HepG2 (cell line): ENCODE data around the gene ZFP1. TPM values are rescaled to one million over a fixed set of nuclear protein-coding genes. Genes with fewer than 3 reads are reported as not detected.
A peak's percentile ranks its signal among the peaks of the same experiment; 100 is the strongest.

Source experiments
- AGO2 ChIP-seq: fragments of 200-400 bp; formaldehyde crosslinking; optimal IDR thresholded peaks from 2 replicates; pipeline ENCODE3; 2017; ENCODE audit warnings: mild to moderate bottlenecking, low read depth, low read length, moderate library complexity
- BCLAF1 ChIP-seq: fragments of 450-650 bp; IDR thresholded peaks from 2 replicates; pipeline ENCODE4 v1.6.1; 2017; ENCODE audit warnings: mild to moderate bottlenecking
- CHD4 ChIP-seq: fragments of 200-600 bp; sonication (generic); IDR thresholded peaks from 2 replicates; pipeline ENCODE4 v1.7.0; 2017; ENCODE audit warnings: mild to moderate bottlenecking, low read length, borderline replicate concordance
- DMAP1 ChIP-seq: IDR thresholded peaks from 2 replicates; pipeline ENCODE4 v1.6.1; 2016
- HIVEP1 ChIP-seq: sonication (generic); formaldehyde crosslinking; IDR thresholded peaks from 2 replicates; pipeline ENCODE4 v1.4.0; 2020; ENCODE audit warnings: mild to moderate bottlenecking, missing genetic modification reagents
- KIAA2018 ChIP-seq: sonication (generic); formaldehyde crosslinking; IDR thresholded peaks from 2 replicates; pipeline ENCODE4 v1.5.0; 2020; ENCODE audit warnings: mild to moderate bottlenecking, missing genetic modification reagents, borderline replicate concordance
- RARA ChIP-seq: IDR thresholded peaks from 2 replicates; pipeline ENCODE4 v1.6.1; 2016; ENCODE audit warnings: missing genetic modification reagents, missing compliant biosample characterization
- WIZ ChIP-seq: sonication (generic); formaldehyde crosslinking; IDR thresholded peaks from 2 replicates; pipeline ENCODE4 v1.5.1; 2020; ENCODE audit warnings: mild to moderate bottlenecking, missing genetic modification reagents
- ZFP62 ChIP-seq: sonication (generic); formaldehyde crosslinking; IDR thresholded peaks from 2 replicates; pipeline ENCODE4 v1.4.0; 2020; ENCODE audit warnings: missing genetic modification reagents
- ZGPAT ChIP-seq: IDR thresholded peaks from 2 replicates; pipeline ENCODE4 v1.6.1; 2016; ENCODE audit warnings: mild to moderate bottlenecking
- ZNF543 ChIP-seq: sonication (generic); formaldehyde crosslinking; IDR thresholded peaks from 2 replicates; pipeline ENCODE4 v1.4.0; 2020; ENCODE audit warnings: mild to moderate bottlenecking, missing genetic modification reagents
- ZNF605 ChIP-seq: sonication (generic); formaldehyde crosslinking; IDR thresholded peaks from 2 replicates; pipeline ENCODE4 v1.8.0; 2022; ENCODE audit warnings: mild to moderate bottlenecking, missing genetic modification reagents
- ZNF75D ChIP-seq: sonication (generic); formaldehyde crosslinking; IDR thresholded peaks from 2 replicates; pipeline ENCODE4 v1.8.1; 2023; ENCODE audit warnings: missing genetic modification reagents, mild to moderate bottlenecking, borderline replicate concordance
- polyA plus RNA-seq, 8 experiments: library from polyadenylated mRNA; depleted of rRNA in 3 of 8; stranded (reverse) in 7 of 8; unstranded in 1 of 8; fragments of >200 nt; fragmentation: Illumina TruSeq in 4 of 8; extraction: Trizol in 4 of 8; gene quantifications; 2 replicates each; pipeline versions ENCODE4 v1.2.1 to v1.2.3, GENCODE V29; 2011 to 2016; ENCODE audit warnings: low read depth in 4 of 8, missing spikeins in 1 of 8, mixed read lengths in 1 of 8; ENCODE audit not compliant: insufficient read depth in 1 of 8
- total RNA-seq, 5 experiments: library from RNA; depleted of rRNA; stranded (reverse); fragments of >200 nt; fragmentation: Illumina TruSeq; extraction: Trizol; gene quantifications; 2 replicates each; pipeline ENCODE4 v1.2.3, GENCODE V29; 2016; ENCODE audit warnings: low read depth in 1 of 5
- TF ChIP-seq, protein P1 (sequence below): sonication (generic); formaldehyde crosslinking; IDR thresholded peaks from 2 replicates; pipeline ENCODE4 v1.8.1; 2023; ENCODE audit warnings: mild to moderate bottlenecking, missing genetic modification reagents, borderline replicate concordance
- TF ChIP-seq, protein P2 (sequence below): sonication (generic); formaldehyde crosslinking; IDR thresholded peaks from 2 replicates; pipeline ENCODE4 v1.4.0; 2020; ENCODE audit warnings: mild to moderate bottlenecking, low read depth, missing genetic modification reagents
- TF ChIP-seq, protein P3 (sequence below): sonication (generic); formaldehyde crosslinking; IDR thresholded peaks from 2 replicates; pipeline ENCODE4 v1.4.0; 2020; ENCODE audit warnings: low read depth, mild to moderate bottlenecking, missing genetic modification reagents

The ZFP1 gene
- total and polyA plus RNA-seq, 2 of the 13 experiments (the other 11 are each of a cell fraction or from before 2014, with no cell fraction given) = 8.3 to 14.0 TPM

- TF ChIP-seq, protein P1, sequence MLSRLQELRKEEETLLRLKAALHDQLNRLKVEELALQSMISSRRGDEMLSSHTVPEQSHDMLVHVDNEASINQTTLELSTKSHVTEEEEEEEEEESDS (CRISPR knock-in tag) = peak; percentile 79; the same call in 1 of the 2 replicates
- TF ChIP-seq CHD4 (no peak), ZFP62 (CRISPR knock-in tag) (no peak), ZNF543 (no peak), HIVEP1 (CRISPR knock-in tag) (no peak), DMAP1 (no peak), BCLAF1 (no peak), KIAA2018 (CRISPR knock-in tag) (no peak), ZNF75D (no peak), WIZ (CRISPR knock-in tag) (no peak), RARA (CRISPR knock-in tag) (no peak), ZGPAT (CRISPR knock-in tag) (no peak), ZNF605 (CRISPR knock-in tag) (no peak), AGO2 (no peak)
- TF ChIP-seq, protein P2, sequence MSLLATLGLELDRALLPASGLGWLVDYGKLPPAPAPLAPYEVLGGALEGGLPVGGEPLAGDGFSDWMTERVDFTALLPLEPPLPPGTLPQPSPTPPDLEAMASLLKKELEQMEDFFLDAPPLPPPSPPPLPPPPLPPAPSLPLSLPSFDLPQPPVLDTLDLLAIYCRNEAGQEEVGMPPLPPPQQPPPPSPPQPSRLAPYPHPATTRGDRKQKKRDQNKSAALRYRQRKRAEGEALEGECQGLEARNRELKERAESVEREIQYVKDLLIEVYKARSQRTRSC (CRISPR knock-in tag) = no peak
- TF ChIP-seq, protein P3, sequence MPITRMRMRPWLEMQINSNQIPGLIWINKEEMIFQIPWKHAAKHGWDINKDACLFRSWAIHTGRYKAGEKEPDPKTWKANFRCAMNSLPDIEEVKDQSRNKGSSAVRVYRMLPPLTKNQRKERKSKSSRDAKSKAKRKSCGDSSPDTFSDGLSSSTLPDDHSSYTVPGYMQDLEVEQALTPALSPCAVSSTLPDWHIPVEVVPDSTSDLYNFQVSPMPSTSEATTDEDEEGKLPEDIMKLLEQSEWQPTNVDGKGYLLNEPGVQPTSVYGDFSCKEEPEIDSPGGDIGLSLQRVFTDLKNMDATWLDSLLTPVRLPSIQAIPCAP = no peak
Observed at GRCh38 chr16:75118943-75119539, 29.3 kb upstream of the ZFP1 start (continued).
